HG03103 (cell line): ENCODE results near the gene ST6GALNAC5.

Source experiments
- ATAC-seq: cut with Tn5 transposase; IDR thresholded peaks from one replicate; pipeline ENCODE4 v1.9.1; 2021; ENCODE audit warnings: low read depth; ENCODE audit not compliant: unreplicated experiment

ST6GALNAC5 gene

DNA sequence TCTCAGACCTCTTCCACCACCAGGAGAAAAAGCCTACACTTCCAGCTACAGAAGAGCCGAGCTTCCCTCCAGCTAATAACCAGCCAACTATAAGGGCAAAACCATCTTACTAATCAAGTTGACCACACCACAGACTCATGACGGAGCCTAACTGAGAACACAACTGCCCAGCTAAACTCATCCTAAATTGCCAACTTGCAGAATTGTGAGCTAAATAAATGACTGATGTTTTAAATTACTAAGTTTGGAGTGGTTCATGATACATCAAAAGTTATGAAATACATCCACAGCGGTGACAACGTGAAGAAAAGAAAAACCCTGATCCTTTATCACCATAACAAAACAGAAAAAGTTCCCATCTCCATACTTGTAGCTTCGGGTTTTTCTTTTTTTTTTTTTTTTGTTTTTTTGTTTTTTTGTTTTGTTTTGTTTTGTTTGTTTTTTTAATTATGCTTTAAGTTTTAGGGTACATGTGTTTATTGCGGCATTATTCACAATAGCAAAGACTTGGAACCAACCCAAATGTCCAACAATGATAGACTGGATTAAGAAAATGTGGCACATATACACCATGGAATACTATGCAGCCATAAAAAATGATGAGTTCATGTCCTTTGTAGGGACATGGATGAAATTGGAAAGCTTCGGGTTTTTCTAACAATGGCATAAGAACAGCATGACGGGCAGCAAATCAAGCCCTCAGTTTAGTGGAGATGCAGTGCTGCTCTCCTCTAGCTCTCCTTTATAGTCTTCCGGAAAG is 229.4 kb downstream of the ST6GALNAC5 start:
- ATAC-seq, result no peak

GRCh38 chr1:77100875-77101274 is 233.6 kb downstream of the ST6GALNAC5 start:
- no peak for ATAC-seq

- ATAC-seq, result no peak
These were observed 236.2 kb downstream of the ST6GALNAC5 start for GRCh38 chr1:77103486-77103885.

- no peak for ATAC-seq
These were observed 237.4 kb downstream of the ST6GALNAC5 start for GRCh38 chr1:77104672-77105071.
